Lung (tissue), 12 donors: Measurements from ENCODE around the gene TPSD1. TPM values are rescaled to one million over a fixed set of nuclear protein-coding genes. Genes with fewer than 3 reads are reported as not detected.
"Not testable (repeated sequence)": the region's sequence is repeated elsewhere in the genome, so short reads cannot be mapped to it uniquely, and the experiment has no call there.

Source experiments
- ATAC-seq: fragments of 200-7000 bp; cut with Tn5 transposase; one replicate; pipeline ENCODE4 v1.9.1; 2020; ENCODE audit warnings: moderate number of reproducible peaks; ENCODE audit not compliant: insufficient read depth, low FRiP score
- DNase-seq, 3 donors: peaks; one replicate each; pipeline ENCODE4 v3.0.0-alpha.2; 2013 to 2017
- H3K27ac ChIP-seq, 2 donors: one replicate each; pipeline ENCODE4 v1.5.1; 2013; ENCODE audit warnings: mild to moderate bottlenecking in 2 of 2, moderate library complexity in 2 of 2, control low read depth in 1 of 2, inconsistent platforms in 1 of 2, low read depth in 1 of 2, low read length in 1 of 2
- H3K27me3 ChIP-seq, 3 donors: one replicate each; pipeline ENCODE4 v1.5.1; 2013; ENCODE audit warnings: low read length in 2 of 3; ENCODE audit not compliant: control insufficient read depth in 3 of 3, insufficient read depth in 3 of 3
- H3K36me3 ChIP-seq, 4 donors: one replicate each; pipeline ENCODE4 v1.5.1; 2013; ENCODE audit warnings: low read length in 4 of 4, mild to moderate bottlenecking in 1 of 4, moderate library complexity in 1 of 4; ENCODE audit not compliant: control insufficient read depth in 4 of 4, insufficient read depth in 4 of 4
- H3K4me1 ChIP-seq, 5 donors: one replicate each; pipeline ENCODE4 v1.5.1; 2013; ENCODE audit warnings: low read length in 5 of 5, mild to moderate bottlenecking in 2 of 5, moderate library complexity in 1 of 5; ENCODE audit not compliant: control insufficient read depth in 5 of 5, insufficient read depth in 5 of 5
- H3K4me3 ChIP-seq: one replicate; pipeline ENCODE4 v1.5.1; 2013; ENCODE audit warnings: mild to moderate bottlenecking, control low read depth, moderate library complexity
- H3K9ac ChIP-seq, 2 donors: one replicate each; pipeline ENCODE4 v1.5.1; 2013; ENCODE audit warnings: low read length in 2 of 2, control low read depth in 1 of 2; ENCODE audit not compliant: insufficient read depth in 1 of 2
- H3K9me3 ChIP-seq, 4 donors: one replicate each; pipeline ENCODE4 v1.5.1; 2013; ENCODE audit warnings: low read length in 3 of 4, mild to moderate bottlenecking in 1 of 4, moderate library complexity in 1 of 4; ENCODE audit not compliant: control insufficient read depth in 4 of 4, insufficient read depth in 3 of 4
- CTCF ChIP-seq: IDR thresholded peaks from 2 replicates; pipeline ENCODE4 v1.5.1; 2012; ENCODE audit warnings: mild to moderate bottlenecking; ENCODE audit errors: control extremely low read depth, extremely low read depth
- WGBS, 2 donors: extraction: QIAGEN DNeasy Blood & Tissue Kit; methylation state at CpG; one replicate each; pipeline ENCODE4 v1.1.7; 2013; 5-methylcytosine and 5-hydroxymethylcytosine counted together
- polyA plus RNA-seq, 2 donors: library from polyadenylated mRNA; stranded (reverse); fragments of 200-250 nt; gene quantifications; one replicate each; pipeline ENCODE4 v1.2.1, GENCODE V29; 2013
- total RNA-seq, 2 donors: library from RNA; depleted of rRNA in 1 of 2; stranded (reverse); fragments of >200 nt in 1 of 2; gene quantifications; one replicate each; pipeline ENCODE4 v1.2.1, GENCODE V29; 2014 to 2021
- donor health status: control.
- donor health status: control.
- donor health status: Bipolar disorder and iron deficiency.
- donor health status: healthy.
- donor health status: DM: yes; HTN: yes; CAD: no.

Gene TPSD1
- total and polyA plus RNA-seq, 4 donors = 0.54 to 7.0 (median 2.9) TPM; not detected in 1

DNA sequence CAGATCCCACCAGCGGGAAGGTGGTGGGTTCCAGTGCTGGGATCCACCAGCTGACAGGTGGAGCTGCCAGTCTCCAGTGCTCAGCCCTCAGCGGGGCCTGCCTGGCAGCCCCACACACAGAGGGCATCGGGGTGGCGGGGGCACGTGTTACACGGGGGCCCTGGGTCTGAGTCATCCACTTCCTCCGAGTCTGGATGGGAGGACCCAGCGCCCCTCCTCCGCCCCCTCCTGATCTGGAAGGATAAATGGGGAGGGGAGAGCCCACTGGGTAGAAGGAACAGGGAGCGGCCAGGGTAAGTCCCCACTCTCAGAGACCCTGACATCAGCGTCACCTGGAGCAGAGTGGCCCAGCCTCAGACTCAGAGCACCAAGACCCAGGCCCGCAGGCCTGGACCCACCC, 15.4 kb upstream of the TPSD1 start, which contains the start of gene TPSAB1:
TSS of gene TPSAB1 (plus strand) at position 270 of the 400 bp plus-strand sequence. CDS start 234 bp downstream, outside the sequence.
- not testable (repeated sequence) for H3K9ac ChIP-seq, H3K4me3 ChIP-seq, H3K27me3 ChIP-seq, DNase-seq, ATAC-seq, H3K36me3 ChIP-seq, H3K27ac ChIP-seq, H3K4me1 ChIP-seq, H3K9me3 ChIP-seq
- 55 to 62% methylated on average over 5 to 8 of the region's 12 CpGs for WGBS, 2 donors

DNA sequence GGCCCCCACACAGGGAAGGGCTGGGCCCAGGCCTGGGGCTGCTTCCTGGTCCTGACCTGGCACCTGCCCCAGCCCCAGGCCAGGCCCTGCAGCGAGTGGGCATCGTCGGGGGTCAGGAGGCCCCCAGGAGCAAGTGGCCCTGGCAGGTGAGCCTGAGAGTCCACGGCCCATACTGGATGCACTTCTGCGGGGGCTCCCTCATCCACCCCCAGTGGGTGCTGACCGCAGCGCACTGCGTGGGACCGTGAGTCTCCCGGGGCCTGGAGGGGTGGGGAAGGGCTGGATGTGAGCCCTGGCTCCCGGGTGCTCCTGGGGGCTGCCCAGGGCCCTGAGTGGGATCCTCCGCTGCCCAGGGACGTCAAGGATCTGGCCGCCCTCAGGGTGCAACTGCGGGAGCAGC, 14.8 kb upstream of the TPSD1 start:
- H3K9ac ChIP-seq, H3K9me3 ChIP-seq, H3K27ac ChIP-seq, DNase-seq, H3K27me3 ChIP-seq, H3K36me3 ChIP-seq, H3K4me1 ChIP-seq, H3K4me3 ChIP-seq, ATAC-seq: not testable (repeated sequence)
- WGBS, 2 donors = 82 to 94% methylated on average over 8 to 12 of the region's 15 CpGs

GRCh38 chr16:1243363-1243762, 12.5 kb upstream of the TPSD1 start:
- not testable (repeated sequence) for H3K27ac ChIP-seq, H3K36me3 ChIP-seq, ATAC-seq, DNase-seq, H3K9me3 ChIP-seq, H3K4me3 ChIP-seq, H3K9ac ChIP-seq, H3K4me1 ChIP-seq
- peaks cover 0 to 14% (median 0%) of the 10 kb centered on the region in 3 donors for H3K27me3 ChIP-seq
- WGBS, 2 donors = 49 to 53% methylated on average over 7 of the region's 11 CpGs

- ATAC-seq, H3K36me3 ChIP-seq, H3K4me3 ChIP-seq, H3K9ac ChIP-seq, H3K4me1 ChIP-seq, DNase-seq, H3K27ac ChIP-seq, H3K9me3 ChIP-seq: not testable (repeated sequence)
- 61 to 74% methylated on average over 24 to 32 of the region's 32 CpGs for WGBS, 2 donors
- peaks cover 0 to 14% (median 0%) of the 10 kb centered on the region in 3 donors for H3K27me3 ChIP-seq
Observed at GRCh38 chr16:1243907-1244850, 11.7 kb upstream of the TPSD1 start.

- H3K27ac ChIP-seq = no peak overlapping the region
- H3K4me3 ChIP-seq = no peak overlapping the region
- H3K9ac ChIP-seq = no peak overlapping the region
- H3K9me3 ChIP-seq = peaks cover 0 to 3% (median 0%) of the 10 kb centered on the region in 4 donors
- 54 to 60% methylated on average over 10 to 12 of the region's 12 CpGs for WGBS, 2 donors
- no peaks in the 10 kb centered on the region for H3K4me1 ChIP-seq
- DNase-seq = no peak
- peaks cover 0 to 14% (median 0%) of the 10 kb centered on the region in 3 donors for H3K27me3 ChIP-seq
- ATAC-seq = no peak
- no peaks in the 10 kb centered on the region for H3K36me3 ChIP-seq
- no peak for TF ChIP-seq CTCF
Observed at GRCh38 chr16:1244881-1245280, 11.0 kb upstream of the TPSD1 start.
